ENCODE measurements around the gene AGO4.

DNA sequence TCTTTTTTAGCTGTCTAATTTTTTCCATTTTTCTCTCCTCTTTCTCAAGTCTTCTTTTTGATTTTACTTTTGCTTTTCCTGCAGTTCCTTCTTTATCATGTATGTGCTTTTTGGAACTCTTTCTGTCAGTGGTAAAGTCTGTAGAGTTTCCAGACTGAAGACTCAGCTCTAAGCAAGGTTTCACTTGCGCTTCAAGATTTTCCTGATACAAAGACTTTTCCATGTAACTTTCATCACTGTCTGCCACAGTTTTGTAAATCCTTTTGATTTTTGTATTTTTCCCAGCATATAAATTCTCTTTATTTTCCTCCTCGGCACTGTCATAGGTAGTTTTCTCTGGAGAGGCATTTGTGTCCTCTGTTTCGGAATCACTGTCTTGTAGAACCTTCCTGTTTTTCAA lies 43.5 kb upstream of the AGO4 start:
- TF ChIP-seq, protein P1, sequence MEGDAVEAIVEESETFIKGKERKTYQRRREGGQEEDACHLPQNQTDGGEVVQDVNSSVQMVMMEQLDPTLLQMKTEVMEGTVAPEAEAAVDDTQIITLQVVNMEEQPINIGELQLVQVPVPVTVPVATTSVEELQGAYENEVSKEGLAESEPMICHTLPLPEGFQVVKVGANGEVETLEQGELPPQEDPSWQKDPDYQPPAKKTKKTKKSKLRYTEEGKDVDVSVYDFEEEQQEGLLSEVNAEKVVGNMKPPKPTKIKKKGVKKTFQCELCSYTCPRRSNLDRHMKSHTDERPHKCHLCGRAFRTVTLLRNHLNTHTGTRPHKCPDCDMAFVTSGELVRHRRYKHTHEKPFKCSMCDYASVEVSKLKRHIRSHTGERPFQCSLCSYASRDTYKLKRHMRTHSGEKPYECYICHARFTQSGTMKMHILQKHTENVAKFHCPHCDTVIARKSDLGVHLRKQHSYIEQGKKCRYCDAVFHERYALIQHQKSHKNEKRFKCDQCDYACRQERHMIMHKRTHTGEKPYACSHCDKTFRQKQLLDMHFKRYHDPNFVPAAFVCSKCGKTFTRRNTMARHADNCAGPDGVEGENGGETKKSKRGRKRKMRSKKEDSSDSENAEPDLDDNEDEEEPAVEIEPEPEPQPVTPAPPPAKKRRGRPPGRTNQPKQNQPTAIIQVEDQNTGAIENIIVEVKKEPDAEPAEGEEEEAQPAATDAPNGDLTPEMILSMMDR (IDR thresholded peaks at IDR 0.05), result no peak
- TF ChIP-seq POLR2A (IDR thresholded peaks at IDR 0.05) (no peak), EP300 (IDR thresholded peaks at IDR 0.05) (no peak), POLR2AphosphoS5 (IDR thresholded peaks at IDR 0.05) (no peak)
